Stomach (tissue), 9 donors: ENCODE results near the gene TTLL11. TPM values are rescaled to one million over a fixed set of nuclear protein-coding genes. Genes with fewer than 3 reads are reported as not detected.

Source experiments
- DNase-seq, 2 donors: peaks; one replicate each; pipeline versions ENCODE4 v3.0.0 to v3.0.0-alpha.2; 2013 to 2019
- H3K27ac ChIP-seq, 5 donors: fragments of 200-600 bp in 4 of 5; sonication (generic) in 4 of 5; one replicate each; pipeline ENCODE4 v1.5.1; 2013 to 2019; ENCODE audit warnings: mild to moderate bottlenecking in 1 of 5, moderate library complexity in 1 of 5
- H3K27me3 ChIP-seq, 3 donors: fragments of 200-600 bp; sonication (generic); one replicate each; pipeline ENCODE4 v1.5.1; 2017 to 2019; ENCODE audit warnings: mixed run types in 1 of 3
- H3K36me3 ChIP-seq, 4 donors: fragments of 200-600 bp; sonication (generic); 1 replicate in 3 of 4; 2 replicates in 1 of 4; pipeline ENCODE4 v1.5.1; 2016 to 2019
- H3K4me1 ChIP-seq, 4 donors: fragments of 200-600 bp; sonication (generic); one replicate each; pipeline ENCODE4 v1.5.1; 2016 to 2019
- H3K4me3 ChIP-seq, 4 donors: fragments of 200-600 bp; sonication (generic) in 3 of 4; one replicate each; pipeline ENCODE4 v1.5.1; 2016 to 2019; ENCODE audit warnings: mild to moderate bottlenecking in 1 of 4
- H3K9me3 ChIP-seq, 4 donors: fragments of 200-600 bp; sonication (generic); one replicate each; pipeline ENCODE4 v1.5.1; 2016 to 2019
- CTCF ChIP-seq, 7 experiments: fragments of 450-650 bp in 4 of 7; fragments of 200-600 bp in 3 of 7; sonication (generic) in 3 of 7; IDR thresholded peaks; one replicate each; pipeline ENCODE4 v1.5.1; 2016 to 2019; ENCODE audit warnings: antibody characterized with exemption in 7 of 7, control low read depth in 2 of 7, mild to moderate bottlenecking in 1 of 7
- EP300 ChIP-seq: sonication (generic); formaldehyde crosslinking; IDR thresholded peaks from one replicate; pipeline ENCODE4 v1.6.1; 2017; ENCODE audit warnings: antibody characterized with exemption
- POLR2A ChIP-seq, 4 donors: fragments of 450-650 bp; IDR thresholded peaks; one replicate each; pipeline ENCODE4 v1.6.1; 2016; ENCODE audit warnings: antibody characterized with exemption in 4 of 4, control low read depth in 2 of 4, mild to moderate bottlenecking in 1 of 4, moderate library complexity in 1 of 4
- POLR2AphosphoS5 ChIP-seq, 3 donors: sonication (generic); formaldehyde crosslinking; IDR thresholded peaks; one replicate each; pipeline ENCODE4 v1.6.1; 2016; ENCODE audit warnings: antibody characterized with exemption in 3 of 3
- WGBS, 5 donors: extraction: QIAGEN DNeasy Blood & Tissue Kit in 3 of 5; methylation state at CpG; one replicate each; pipeline versions ENCODE4 v1.1.5 to v1.1.7; 2013 to 2018; 5-methylcytosine and 5-hydroxymethylcytosine counted together
- intact Hi-C: fragments of 100-400 bp; cut with DNase I; formaldehyde crosslinking; loops from one replicate; pipeline ENCODE4 v1.15.1; 2023; ENCODE audit warnings: low total_unique reads
- polyA plus RNA-seq, 3 donors: library from polyadenylated mRNA; stranded (reverse); fragments of 200-250 nt; gene quantifications; one replicate each; pipeline ENCODE4 v1.2.3, GENCODE V29; 2013
- total RNA-seq, 5 donors: library from RNA; depleted of rRNA; stranded (reverse); fragments of >200 nt; gene quantifications; one replicate each; pipeline versions ENCODE4 v1.1.0 to v1.2.3, GENCODE V29; 2014 to 2016
- donor health status: healthy with polysubstance abuse.
- donor health status: Bipolar disorder and iron deficiency.
- donor health status: healthy.

Gene TTLL11
- total and polyA plus RNA-seq, 8 donors = 3.6 to 18.2 (median 9.4) TPM

- no peak overlapping the region for H3K4me3 ChIP-seq
- H3K27ac ChIP-seq = no peak overlapping the region
- WGBS, 5 donors = 77 to 90% (median 87%) methylated on average over 8 of the region's 8 CpGs
- intact Hi-C loops = no loop called here
- peak in 1 of 2 donors; percentile 19 for DNase-seq
- TF ChIP-seq EP300 = no peak
- TF ChIP-seq POLR2AphosphoS5 (IDR thresholded peaks at IDR 0.05) = no peak
- no peak for TF ChIP-seq CTCF (IDR thresholded peaks at IDR 0.05)
- no peak for TF ChIP-seq POLR2A (IDR thresholded peaks at IDR 0.05)
- H3K27me3 ChIP-seq = no peaks in the 10 kb centered on the region
- no peaks in the 10 kb centered on the region for H3K9me3 ChIP-seq
- no peaks in the 10 kb centered on the region for H3K4me1 ChIP-seq
- H3K36me3 ChIP-seq = peaks cover 26 to 48% (median 47%) of the 10 kb centered on the region in 4 donors
Observed at GRCh38 chr9:121786998-121787422, 306.1 kb downstream of the TTLL11 start.

GRCh38 chr9:121786543-121786948, 306.6 kb downstream of the TTLL11 start:
- Histone ChIP-seq H3K4me3 (no peak overlapping the region), H3K4me1 (no peaks in the 10 kb centered on the region), H3K27me3 (no peaks in the 10 kb centered on the region), H3K36me3 (peaks cover 31 to 53% (median 51%) of the 10 kb centered on the region in 4 donors), H3K27ac (no peak overlapping the region), H3K9me3 (no peaks in the 10 kb centered on the region)
- WGBS, 5 donors = 76 to 90% (median 85%) methylated on average over 5 of the region's 5 CpGs
- intact Hi-C loops = no loop called here
- peak in 1 of 2 donors; percentile 2 for DNase-seq
- TF ChIP-seq POLR2A (IDR thresholded peaks at IDR 0.05) (no peak), CTCF (IDR thresholded peaks at IDR 0.05) (no peak), POLR2AphosphoS5 (IDR thresholded peaks at IDR 0.05) (no peak), EP300 (no peak)

- intact Hi-C loops = no loop called here
- Histone ChIP-seq H3K27me3 (no peaks in the 10 kb centered on the region), H3K36me3 (peaks cover 37 to 59% (median 58%) of the 10 kb centered on the region in 4 donors), H3K27ac (no peak overlapping the region), H3K4me3 (no peak overlapping the region), H3K9me3 (no peaks in the 10 kb centered on the region), H3K4me1 (no peaks in the 10 kb centered on the region)
- TF ChIP-seq POLR2A (IDR thresholded peaks at IDR 0.05) (no peak), EP300 (no peak), POLR2AphosphoS5 (IDR thresholded peaks at IDR 0.05) (no peak), CTCF (IDR thresholded peaks at IDR 0.05) (no peak)
- peak in 1 of 2 donors; percentile 1 for DNase-seq
- WGBS, 5 donors = 85 to 90% (median 88%) methylated on average over 7 to 11 of the region's 11 CpGs
Observed at GRCh38 chr9:121785673-121786542, 307.2 kb downstream of the TTLL11 start.

- DNase-seq = peak; percentile 21 to 24
- Histone ChIP-seq H3K9me3 (no peaks in the 10 kb centered on the region), H3K4me1 (peaks cover 0 to 4% (median under 1%) of the 10 kb centered on the region in 4 donors), H3K27me3 (no peaks in the 10 kb centered on the region), H3K36me3 (peaks cover 43 to 70% (median 68%) of the 10 kb centered on the region in 4 donors), H3K27ac (no peak overlapping the region), H3K4me3 (no peak overlapping the region)
- intact Hi-C loops = no loop called here
- WGBS, 5 donors = 77 to 85% (median 80%) methylated on average over 14 to 17 of the region's 17 CpGs
- TF ChIP-seq CTCF (IDR thresholded peaks at IDR 0.05) = no peak
- TF ChIP-seq POLR2A (IDR thresholded peaks at IDR 0.05) = no peak
- no peak for TF ChIP-seq EP300
- TF ChIP-seq POLR2AphosphoS5 (IDR thresholded peaks at IDR 0.05) = no peak
Observed at GRCh38 chr9:121784731-121785411, 308.2 kb downstream of the TTLL11 start.
